HG03469 (cell line): ENCODE measurements around the gene PPP3CA.

ENCODE experiments used
- ATAC-seq: cut with Tn5 transposase; IDR thresholded peaks from one replicate; pipeline ENCODE4 v1.9.1; 2021; ENCODE audit warnings: mild to moderate bottlenecking, moderate library complexity, moderate number of reproducible peaks; ENCODE audit not compliant: unreplicated experiment

PPP3CA gene

DNA sequence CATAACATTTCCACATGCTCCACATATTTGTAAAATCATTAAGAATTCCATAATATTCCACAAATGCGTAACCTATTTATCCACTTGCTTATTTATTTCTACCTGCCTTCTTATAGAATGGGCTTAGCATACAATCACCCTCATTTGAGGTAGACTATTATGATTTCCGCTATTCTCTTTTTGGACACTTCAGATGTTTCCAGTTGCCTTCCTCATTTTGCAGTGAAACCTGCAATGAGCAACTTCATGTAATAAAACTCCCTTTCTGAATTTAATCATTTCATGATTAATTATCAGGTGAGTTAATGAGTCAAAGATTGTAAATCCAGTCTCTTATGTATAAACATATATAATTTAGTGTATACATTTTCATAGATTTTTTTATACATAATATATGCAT, 58.0 kb downstream of the PPP3CA start:
- ATAC-seq = no peak

DNA sequence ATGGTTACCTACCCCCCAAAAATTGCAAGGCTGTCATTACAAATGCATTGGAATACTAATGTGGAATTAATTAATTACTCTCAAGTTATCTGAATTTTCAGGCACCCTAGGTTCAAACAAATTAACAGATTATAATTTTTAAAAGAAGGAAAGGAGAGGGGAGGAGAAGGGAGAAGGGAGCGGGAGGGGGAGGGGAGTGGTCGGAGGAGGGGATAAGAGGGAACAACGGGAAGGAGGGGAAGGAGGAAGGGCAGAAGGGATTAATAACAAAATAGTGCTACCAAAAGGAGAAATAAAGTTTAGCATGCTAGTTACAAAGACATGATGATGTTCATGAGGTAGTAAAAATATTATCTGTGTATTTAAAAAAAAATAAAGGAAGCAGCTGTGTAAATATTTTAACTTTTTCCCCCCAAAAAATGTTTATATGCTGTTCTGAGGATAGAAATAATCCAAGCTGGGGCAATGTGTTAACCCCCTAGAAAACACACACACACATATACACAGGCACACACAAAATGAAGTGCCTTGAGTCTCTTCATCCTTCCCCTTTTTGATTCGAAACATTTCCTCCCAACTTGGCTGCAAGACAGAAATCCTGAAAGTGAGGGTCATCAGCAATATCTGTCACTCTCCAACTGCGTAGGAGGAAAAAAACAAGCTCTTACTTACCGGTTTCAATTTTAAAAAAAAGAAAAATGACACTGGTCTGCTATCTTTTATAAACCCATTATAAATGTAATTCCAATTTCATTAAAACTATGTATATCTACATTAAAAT, 58.8 kb downstream of the PPP3CA start:
- ATAC-seq = no peak

DNA sequence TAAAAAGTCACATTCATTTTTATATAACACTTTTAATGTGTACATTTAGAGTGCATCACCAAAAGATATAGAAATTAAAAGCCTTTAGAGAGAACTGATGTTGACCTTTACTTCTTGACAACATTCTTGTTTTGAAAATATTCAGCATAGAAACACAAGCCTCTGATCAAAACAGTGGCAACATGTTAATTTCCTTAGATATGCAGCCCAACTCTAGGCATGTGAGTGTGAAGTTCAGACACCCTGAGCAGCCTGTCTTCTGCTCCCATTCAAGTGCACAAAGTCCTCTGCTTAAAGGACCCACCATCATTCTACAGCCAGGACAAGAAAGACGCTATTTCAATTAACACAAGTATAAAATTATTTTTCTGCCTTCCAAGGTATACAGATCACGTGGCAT, 60.0 kb downstream of the PPP3CA start:
- ATAC-seq = no peak

DNA sequence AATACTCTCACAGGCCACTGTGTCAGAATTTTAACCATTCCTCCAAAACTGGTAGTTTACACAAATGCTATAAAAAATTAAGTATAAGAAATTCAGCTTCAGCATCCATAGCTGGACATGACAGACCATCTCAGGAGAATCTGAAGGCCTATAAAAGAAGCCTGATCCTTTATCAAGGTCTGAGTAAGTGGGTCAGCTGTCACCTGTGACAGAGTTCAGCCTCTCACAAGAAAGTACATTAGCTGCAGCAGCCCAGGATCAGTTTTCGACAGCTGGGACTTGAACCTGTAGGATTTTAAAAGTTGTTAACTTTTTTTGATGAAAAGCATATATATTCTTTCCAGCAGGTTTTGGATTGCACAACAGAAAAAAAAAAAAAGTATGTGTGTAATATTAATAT, 60.7 kb downstream of the PPP3CA start:
- no peak for ATAC-seq

DNA sequence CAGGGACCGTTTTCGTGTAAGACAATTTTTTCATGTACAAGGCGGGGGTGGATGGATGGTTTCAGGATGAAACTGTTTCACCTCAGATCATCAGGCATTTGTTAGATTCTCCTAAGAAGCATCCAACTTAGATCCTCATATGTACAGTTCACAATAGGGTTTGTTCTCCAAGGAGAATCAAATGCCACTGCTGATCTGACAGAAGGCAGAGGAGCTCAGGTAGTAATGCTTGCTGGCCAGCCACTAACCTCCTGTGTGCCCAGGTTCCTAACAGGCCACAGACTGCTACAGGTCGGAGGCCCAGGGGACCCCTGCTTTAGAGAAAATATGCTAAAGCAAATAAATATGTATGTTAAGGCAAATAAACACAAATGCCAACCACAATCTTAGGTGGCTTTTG, 61.3 kb downstream of the PPP3CA start:
- no peak for ATAC-seq

DNA sequence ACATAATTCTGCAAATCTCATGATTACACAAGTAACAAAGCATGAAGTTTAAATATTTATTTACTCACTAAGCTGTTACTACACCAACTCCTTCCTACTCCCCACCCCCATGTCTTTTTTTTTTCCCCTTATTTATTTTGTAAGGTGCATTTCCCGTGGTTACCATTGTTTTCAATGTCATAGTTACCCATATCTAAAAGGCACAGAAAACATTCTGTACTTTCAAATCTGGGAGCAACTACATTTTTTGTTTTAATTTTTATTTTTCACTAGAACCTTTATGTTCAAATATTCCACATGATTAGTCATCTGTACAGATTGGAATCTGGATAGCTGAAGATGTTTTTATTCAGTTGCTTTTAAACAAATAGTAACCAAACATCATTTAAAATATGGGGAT, 62.8 kb downstream of the PPP3CA start:
- no peak for ATAC-seq

DNA sequence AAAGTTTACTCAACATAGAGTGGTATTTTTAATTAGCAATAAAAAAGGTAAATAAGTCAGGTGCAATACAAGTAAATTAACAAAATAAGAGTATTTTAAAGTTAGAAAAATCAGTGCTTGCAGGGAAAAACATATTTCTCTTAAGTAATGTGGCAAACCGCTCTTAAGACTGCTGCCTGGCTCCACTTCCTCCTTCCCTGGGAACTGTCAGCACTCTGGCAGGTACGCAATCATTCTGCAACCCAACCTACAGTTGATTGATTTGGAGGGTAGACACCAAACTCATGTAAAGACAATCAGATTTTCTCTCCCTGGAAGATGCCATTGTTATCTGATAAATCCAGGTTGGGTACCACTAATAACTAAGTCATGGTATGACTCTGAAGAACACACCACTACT, 63.9 kb downstream of the PPP3CA start:
- no peak for ATAC-seq

DNA sequence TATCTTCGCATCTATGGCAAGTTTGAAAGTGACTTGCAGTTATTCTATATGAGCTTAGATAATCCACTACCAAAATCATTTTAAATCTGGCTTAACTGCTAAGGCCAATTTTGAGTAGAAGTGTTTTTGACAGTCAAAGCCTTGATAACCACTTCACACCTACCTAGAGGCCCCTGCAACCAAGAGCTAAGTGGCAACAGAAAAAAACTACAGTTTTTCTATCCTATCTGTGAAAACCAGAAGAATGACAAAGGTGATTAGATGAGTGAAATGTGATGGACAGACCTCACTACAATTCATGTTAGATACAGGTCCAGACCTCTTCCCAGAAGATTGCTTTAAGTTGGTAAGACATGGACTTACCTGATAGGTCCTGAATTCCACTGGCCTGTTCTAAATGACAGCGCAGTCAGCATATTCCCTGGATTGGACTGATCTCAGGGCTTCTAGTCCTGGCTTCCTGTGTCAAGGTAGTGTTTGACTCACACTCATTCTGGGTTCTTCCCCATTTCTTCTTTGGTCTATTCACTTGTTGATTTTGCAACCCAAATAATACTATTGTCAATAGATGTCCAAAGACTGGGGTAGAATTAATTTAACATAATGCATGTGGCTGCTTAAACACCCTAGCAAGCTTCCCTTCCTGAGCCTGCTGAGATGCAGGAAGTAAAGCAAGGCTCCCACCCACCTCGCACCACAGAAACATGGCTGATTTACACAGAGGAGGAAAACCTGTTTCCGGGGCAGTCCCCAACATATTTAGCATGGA, 65.1 kb downstream of the PPP3CA start:
- no peak for ATAC-seq

DNA sequence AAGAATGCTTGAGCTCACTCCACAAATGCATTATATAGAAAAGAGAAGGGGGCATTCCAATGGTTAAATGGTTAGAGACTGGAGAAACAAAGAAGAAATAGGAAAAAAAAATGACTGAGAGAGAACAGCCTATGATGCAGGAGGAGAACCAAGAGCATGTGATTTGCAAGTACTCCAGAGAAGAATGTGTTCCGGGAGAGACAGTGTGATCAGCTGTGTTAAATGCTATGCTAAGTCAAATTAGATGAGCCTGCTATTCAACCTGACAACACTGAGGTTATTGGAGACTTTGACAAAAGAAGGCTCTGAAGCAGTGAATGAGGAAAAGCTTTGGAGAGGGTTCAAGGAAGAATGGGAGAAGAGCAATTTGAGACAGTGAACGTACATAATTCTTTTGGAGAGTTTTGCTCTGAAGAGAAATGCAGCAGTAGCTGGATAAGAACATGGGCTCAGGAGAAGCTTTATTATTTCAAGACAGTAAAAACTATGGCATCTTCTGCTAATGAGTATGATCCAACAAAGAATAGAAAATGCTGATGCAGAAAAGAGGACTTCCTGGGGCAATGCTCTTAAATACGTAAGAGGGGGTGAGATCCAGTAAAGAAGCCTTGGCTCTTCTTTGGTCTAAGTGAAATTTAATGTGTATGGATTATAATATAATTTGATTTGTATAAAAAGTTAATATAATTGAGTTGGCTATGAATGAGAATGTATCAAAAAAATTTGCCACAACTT, 66.3 kb downstream of the PPP3CA start:
- no peak for ATAC-seq

DNA sequence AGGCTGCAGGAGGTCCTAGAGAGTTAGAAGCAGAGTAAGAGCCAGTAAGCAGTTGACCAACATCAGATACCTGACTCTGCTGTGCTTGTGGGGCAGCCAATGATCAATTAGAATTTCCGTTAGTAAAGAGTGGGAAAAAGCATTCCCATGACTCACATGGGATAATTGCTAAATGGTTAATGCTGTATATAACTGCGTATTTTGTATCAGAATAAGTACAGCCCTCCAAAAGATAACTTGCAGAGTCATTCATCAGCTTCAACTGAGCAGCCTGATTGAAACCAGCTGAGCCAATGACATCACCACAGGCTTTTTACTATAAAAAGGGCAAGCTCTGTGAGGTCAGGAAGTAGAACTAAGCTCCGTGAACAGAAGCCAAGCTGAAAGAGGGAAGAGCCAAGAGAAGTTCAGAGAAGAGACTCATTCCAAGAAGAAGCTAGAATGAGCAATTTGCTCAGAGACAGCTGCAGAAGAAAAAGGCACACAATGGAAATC, 67.9 kb downstream of the PPP3CA start:
- ATAC-seq = no peak

DNA sequence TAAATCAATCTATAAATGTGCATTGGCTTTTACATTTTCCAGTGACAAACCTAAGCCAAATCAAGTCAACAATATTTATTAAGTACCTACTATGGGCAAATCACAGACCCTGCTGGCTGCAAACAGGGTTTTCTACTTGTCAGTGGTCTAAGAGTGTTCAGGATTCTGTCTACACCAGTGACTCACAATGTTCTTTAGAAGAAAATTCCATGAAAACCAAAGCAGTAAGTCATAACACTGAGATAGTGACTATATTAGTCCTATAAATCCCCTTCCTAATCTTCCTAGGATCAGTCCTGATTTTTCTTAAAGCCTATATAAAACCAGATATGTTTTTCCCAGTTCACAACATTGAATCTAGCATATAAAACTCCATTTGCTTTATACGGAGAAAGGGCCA, 69.7 kb downstream of the PPP3CA start:
- no peak for ATAC-seq

DNA sequence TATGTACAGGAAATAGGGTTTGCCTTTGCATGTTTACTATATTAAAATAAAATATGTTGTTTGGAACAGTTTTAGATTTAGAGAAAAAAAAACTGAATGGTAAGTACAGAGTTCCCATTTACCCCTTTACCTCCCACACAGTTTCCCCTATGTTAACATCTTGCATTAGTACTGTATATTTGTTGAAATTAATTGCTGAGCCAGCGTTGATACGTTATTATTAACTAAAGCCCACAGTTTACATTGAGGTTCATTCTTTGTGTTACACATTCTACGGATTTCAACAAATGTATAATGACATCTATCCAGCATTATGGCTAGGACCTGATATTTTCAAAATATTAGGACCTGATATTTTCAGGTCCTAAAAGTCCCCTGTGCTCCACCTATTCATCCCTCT, 70.7 kb downstream of the PPP3CA start:
- ATAC-seq = no peak

DNA sequence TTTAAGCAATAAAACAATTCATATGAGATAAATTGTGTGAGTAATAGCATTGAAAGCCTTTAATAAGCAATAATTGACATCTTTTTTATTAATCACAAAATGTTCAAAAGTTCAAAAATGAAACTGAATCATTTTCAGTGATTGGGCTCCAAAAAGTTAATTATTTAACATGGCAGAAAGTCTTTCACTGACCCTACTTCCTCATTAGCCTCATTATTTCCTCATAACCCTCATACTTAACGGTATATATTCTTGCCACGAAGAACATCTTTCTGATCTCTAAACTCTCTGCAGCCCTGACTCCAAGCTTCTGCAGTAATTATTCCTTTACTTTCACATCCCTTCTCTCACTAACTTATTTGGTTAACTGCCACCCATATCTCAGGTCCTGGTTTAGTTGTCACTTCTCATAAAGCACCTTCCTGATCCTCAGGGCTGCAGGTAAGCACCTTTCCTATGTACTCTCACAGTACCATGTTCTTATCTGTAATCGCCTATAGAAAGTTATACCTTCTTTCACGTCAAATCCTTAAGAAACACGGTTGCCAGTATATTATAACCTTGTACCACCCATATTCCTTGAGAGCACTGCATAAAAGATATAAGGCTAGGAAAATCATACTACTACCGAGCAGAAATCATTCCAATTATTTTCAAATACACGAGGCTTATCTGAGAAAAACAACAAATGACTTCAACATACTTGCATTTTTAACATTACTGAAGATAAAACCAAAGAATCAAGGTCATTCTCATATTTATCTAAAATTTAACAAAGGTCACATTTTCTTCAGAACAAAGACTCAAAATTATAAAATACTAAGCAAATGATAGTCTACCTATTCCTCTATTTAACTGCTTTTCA, 72.2 kb downstream of the PPP3CA start:
- ATAC-seq = no peak

DNA sequence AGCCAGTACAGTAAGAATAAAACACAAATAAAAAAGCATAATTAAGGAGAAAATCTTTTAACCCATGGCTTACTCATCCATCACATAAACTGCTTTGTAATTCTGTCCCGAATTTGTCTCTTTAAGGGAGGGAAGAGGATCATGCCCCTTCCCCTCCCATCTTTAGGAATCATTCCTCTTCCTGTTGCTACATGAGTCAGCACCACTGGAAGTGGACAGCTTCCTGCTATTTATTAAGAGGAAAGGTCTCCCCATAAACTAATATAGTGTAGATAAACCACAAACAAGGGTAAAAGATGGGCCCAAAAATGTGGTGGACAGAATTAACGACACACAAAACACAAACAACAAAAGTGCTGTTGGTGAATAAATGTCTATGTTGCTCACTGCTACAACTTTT, 75.8 kb downstream of the PPP3CA start:
- no peak for ATAC-seq

DNA sequence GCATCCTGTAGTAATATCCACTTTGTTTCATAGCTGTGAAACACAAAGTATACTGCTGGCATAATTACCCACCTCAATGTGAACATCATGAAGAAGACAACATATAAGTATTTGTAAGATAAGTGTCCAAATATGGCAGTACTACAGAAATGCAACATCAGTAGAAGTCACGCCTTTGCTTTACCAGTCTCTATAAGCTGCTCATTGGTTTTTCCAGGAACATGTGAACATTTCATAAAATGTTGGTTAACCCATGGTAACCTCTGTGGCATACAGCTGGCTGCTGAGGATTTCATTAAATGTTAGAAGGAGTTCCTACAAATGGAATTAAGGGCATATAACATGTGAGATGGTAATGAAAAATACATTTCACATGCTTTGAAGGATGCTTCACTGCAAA, 77.6 kb downstream of the PPP3CA start:
- no peak for ATAC-seq

DNA sequence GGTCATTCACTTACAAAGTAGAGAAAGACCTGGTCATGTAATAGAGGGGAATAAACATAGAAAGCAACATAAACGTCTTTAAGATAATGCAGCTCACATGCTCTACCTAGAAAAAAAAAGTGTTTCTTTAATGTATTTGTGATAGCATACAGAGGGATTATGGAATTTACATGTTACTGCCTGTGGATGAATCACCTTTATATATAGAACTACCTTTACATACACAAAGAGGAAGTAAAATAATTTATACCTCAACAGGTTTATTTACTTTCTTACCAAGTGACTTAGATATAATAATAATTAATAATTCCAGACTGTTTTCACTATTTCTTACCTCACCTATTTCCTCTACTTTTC, 81.5 kb downstream of the PPP3CA start:
- ATAC-seq = no peak

DNA sequence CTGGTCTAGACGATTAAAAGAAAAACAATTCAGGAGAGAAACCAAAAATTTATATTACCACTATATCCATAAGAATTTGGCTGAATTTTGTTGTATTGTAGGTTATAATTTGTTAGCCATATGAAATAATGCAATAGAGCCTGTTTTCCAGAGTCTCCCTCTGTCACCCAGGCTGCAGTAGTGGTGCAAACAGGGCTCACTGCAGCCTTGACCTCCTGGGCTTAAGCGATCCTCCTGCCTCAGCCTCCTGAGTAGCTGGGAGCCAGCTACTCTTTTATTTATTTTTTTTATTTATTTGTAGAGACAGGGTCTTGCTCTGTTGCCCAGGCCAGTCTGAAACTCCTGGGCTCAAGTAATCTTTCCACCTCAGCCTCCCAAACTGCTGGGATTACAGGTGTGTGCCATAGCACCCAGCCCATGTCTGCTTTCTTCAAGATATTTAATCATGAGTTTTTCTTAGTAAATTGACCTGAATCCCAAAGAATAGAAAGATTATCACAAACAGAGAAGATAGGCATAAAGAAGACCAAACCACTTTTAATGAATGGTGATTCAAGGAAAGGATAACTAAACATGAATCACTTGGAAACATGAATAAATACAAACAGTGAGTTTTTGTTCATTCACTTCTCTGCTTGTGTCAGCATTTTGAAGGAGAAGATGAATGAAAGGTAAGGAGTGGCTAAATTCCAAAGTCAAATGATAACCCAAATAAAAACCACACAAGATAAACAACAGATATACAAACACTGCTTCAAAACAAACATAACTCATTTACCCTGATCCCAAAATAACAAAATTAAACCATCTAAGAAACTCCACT, 82.1 kb downstream of the PPP3CA start:
- ATAC-seq = no peak

DNA sequence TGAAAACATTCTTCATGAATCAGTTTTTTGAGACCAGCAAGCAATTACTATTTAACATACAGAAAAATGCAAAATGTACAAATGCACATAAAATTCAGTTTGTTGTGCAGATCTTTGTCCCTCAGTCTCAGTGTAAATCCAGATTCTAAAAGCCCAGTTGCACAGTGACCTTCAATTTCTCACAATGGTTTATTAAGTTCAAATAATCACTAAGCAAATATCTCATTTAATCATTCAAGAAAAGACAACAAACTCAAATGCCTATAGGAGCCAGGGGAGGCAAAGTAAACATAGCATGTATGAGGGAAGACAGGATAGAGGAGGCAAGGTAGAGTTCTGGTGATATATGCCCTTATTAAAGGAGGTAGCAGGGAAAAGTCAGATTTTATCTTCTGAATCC, 82.8 kb downstream of the PPP3CA start:
- no peak for ATAC-seq

DNA sequence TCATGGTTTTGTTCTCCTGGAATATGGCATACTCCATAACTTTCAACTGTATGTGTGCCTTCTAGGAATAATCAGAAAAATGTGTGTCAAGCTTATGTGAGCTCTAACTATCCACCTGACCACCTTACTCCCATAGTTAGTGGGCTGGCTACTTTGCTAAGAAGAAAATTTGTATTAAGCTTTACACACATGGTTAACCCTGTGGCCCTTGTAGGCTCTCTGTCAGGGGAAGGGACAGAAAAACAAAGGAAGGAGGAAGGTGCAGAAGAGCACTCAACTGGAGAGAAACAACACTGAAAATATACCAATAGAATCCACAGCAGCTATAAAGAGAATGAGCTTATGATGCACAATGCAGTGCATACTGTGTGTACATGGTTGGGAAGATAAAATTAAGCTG, 84.6 kb downstream of the PPP3CA start:
- ATAC-seq = no peak

DNA sequence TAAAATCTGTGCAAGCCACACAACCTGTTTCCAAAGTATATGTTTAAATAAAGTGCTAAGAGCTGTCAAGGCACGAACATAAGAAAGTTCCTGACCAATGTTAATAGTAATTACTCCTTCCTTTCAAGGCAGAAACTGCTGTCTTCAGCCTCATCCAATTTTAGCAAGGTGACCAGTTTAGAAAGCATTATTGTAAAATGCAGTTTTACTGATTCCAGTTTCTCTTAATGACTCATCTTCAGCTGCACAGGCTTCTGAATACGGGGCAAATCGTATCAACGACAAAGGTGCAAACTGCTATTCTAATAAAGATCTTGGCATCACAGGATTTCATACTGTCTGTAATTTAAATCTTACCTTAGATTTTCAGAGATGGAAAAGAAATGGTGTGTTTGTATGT, 87.5 kb downstream of the PPP3CA start:
- peak; percentile 90 for ATAC-seq
